GM12878 (cell line): ENCODE data around the gene TOMM40L. TPM values are rescaled to one million over a fixed set of nuclear protein-coding genes. Genes with fewer than 3 reads are reported as not detected.

ENCODE experiments used
- ATAC-seq: fragments of 200-7000 bp; cut with Tn5 transposase; 3 replicates; pipeline ENCODE4 v1.9.1; 2020; ENCODE audit warnings: mild to moderate bottlenecking, moderate library complexity
- BruUV-seq: library from RNA; stranded (reverse); fragments of 400-500 nt; replicated peaks from 2 replicates; lab custom pipeline; 2021; lab: Mats Ljungman, UMichigan
- CTCF ChIA-PET: fragments of 300-600 bp; sonication (Branson Sonifier 250); formaldehyde crosslinking; extraction: SDS; loops from one replicate; lab custom pipeline; 2021; ENCODE audit warnings: inconsistent platforms; lab: Yijun Ruan, JAX
- POLR2A ChIA-PET: fragments of 350-600 bp; formaldehyde crosslinking; extraction: SDS; loops from one replicate; lab custom pipeline; 2021; ENCODE audit warnings: inconsistent platforms; lab: Charles Lee
- RAD21 ChIA-PET: fragments of 300-600 bp; sonication (Branson Sonifier 250); formaldehyde crosslinking; loops from one replicate; lab custom pipeline; 2023; ENCODE audit warnings: antibody characterized with exemption; ENCODE audit not compliant: unreplicated experiment; lab: Charles Lee
- SMC1A ChIA-PET: fragments of 300-600 bp; sonication (Branson Sonifier 250); formaldehyde crosslinking; loops from one replicate; lab custom pipeline; 2023; ENCODE audit not compliant: unreplicated experiment, uncharacterized antibody; lab: Charles Lee
- DNase-seq: peaks from one replicate; pipeline ENCODE4 v3.0.0-alpha.2; 2011; ENCODE audit warnings: low read depth, low spot score
- FAIRE-seq: peaks from 3 replicates; lab custom pipeline; 2011; peaks lifted over from hg19 to GRCh38; lab: Jason Lieb, UNC
- H2AFZ ChIP-seq: 2 replicates; pipeline ENCODE4 v1.6.0; 2011; ENCODE audit warnings: low read depth, low read length, control low read depth; ENCODE audit not compliant: control insufficient read depth
- H3K27ac ChIP-seq: 2 replicates; pipeline ENCODE4 v1.5.1; 2011; ENCODE audit warnings: control low read depth; ENCODE audit not compliant: control insufficient read depth, insufficient read depth
- H3K27me3 ChIP-seq, 2 experiments: replicated peaks in 1 of 2; 2 replicates each; pipeline versions ENCODE4 v1.6.0 to v1.6.1; 2011; ENCODE audit warnings: low read length in 1 of 2; ENCODE audit not compliant: control insufficient read depth in 2 of 2, insufficient read depth in 2 of 2
- H3K36me3 ChIP-seq, 2 experiments: 2 replicates each; pipeline ENCODE4 v1.5.1; 2011; ENCODE audit warnings: low read length in 1 of 2; ENCODE audit not compliant: control insufficient read depth in 2 of 2, insufficient read depth in 2 of 2
- H3K4me1 ChIP-seq: 2 replicates; pipeline ENCODE4 v1.6.1; 2011; ENCODE audit warnings: mild to moderate bottlenecking, low read length, moderate library complexity, mixed read lengths; ENCODE audit not compliant: control insufficient read depth, insufficient read depth
- H3K4me2 ChIP-seq: 2 replicates; pipeline ENCODE4 v1.6.0; 2011; ENCODE audit warnings: control low read depth; ENCODE audit not compliant: control insufficient read depth, insufficient read depth
- H3K4me3 ChIP-seq: fragments of 200-600 bp; sonication (generic); 2 replicates; pipeline ENCODE4 v1.5.1; 2016
- H3K79me2 ChIP-seq: 2 replicates; pipeline ENCODE4 v1.6.0; 2011; ENCODE audit warnings: low read length; ENCODE audit not compliant: control insufficient read depth, insufficient read depth
- H3K9ac ChIP-seq: 2 replicates; pipeline ENCODE4 v1.8.0; 2011; ENCODE audit warnings: low read length, control low read depth, mixed read lengths; ENCODE audit not compliant: control insufficient read depth, insufficient read depth
- H3K9me3 ChIP-seq: replicated peaks from 3 replicates; pipeline ENCODE4 v1.5.1; 2011; ENCODE audit warnings: mild to moderate bottlenecking, low read length; ENCODE audit not compliant: control insufficient read depth, insufficient read depth
- H4K20me1 ChIP-seq: 2 replicates; pipeline ENCODE4 v1.6.0; 2011; ENCODE audit not compliant: control insufficient read depth, insufficient read depth
- BCLAF1 ChIP-seq: fragments of 450-650 bp; IDR thresholded peaks from 2 replicates; pipeline ENCODE4 v1.6.1; 2017; ENCODE audit warnings: antibody characterized with exemption, mild to moderate bottlenecking, moderate library complexity
- CHD2 ChIP-seq: IDR thresholded peaks from 2 replicates; pipeline ENCODE4 v1.6.1; 2011; ENCODE audit warnings: low read depth, low read length, improper control_type of control experiment, borderline replicate concordance
- ESRRA ChIP-seq: IDR thresholded peaks from 2 replicates; pipeline ENCODE4 v1.6.1; 2012; ENCODE audit warnings: mild to moderate bottlenecking, low read length, improper control_type of control experiment
- FOS ChIP-seq: IDR thresholded peaks from 3 replicates; pipeline ENCODE4 v1.6.1; 2011; ENCODE audit warnings: borderline replicate concordance; ENCODE audit not compliant: insufficient read length; ENCODE audit errors: extremely low read depth
- PML ChIP-seq: IDR thresholded peaks from 2 replicates; pipeline ENCODE4 v1.6.1; 2012; ENCODE audit warnings: low read length, inconsistent platforms
- POLR2AphosphoS5 ChIP-seq: IDR thresholded peaks from 2 replicates; pipeline ENCODE4 v1.6.1; 2011; ENCODE audit warnings: mild to moderate bottlenecking, low read length, inconsistent platforms
- RFX5 ChIP-seq: IDR thresholded peaks from 2 replicates; pipeline ENCODE4 v1.6.1; 2011; ENCODE audit warnings: low read depth, low read length, improper control_type of control experiment
- SIX5 ChIP-seq: IDR thresholded peaks from 2 replicates; pipeline ENCODE4 v1.6.1; 2011; ENCODE audit warnings: mild to moderate bottlenecking, low read depth, low read length, moderate library complexity; ENCODE audit not compliant: severe bottlenecking
- SMC3 ChIP-seq: IDR thresholded peaks from 2 replicates; pipeline ENCODE4 v1.6.1; 2011; ENCODE audit warnings: low read length, improper control_type of control experiment, borderline replicate concordance
- SP1 ChIP-seq: IDR thresholded peaks from one replicate; pipeline ENCODE4 v1.6.1; 2011; ENCODE audit warnings: low read depth, low read length
- STAT3 ChIP-seq: IDR thresholded peaks from 2 replicates; pipeline ENCODE4 v1.6.1; 2011; ENCODE audit warnings: low read depth, low read length, improper control_type of control experiment
- TCF3 ChIP-seq: IDR thresholded peaks from 2 replicates; pipeline ENCODE4 v1.6.1; 2012; ENCODE audit warnings: low read depth, mild to moderate bottlenecking, low read length, borderline replicate concordance; ENCODE audit not compliant: insufficient read depth
- WGBS: methylation state at CpG from one replicate; pipeline ENCODE4 v1.1.6; 2016; ENCODE audit warnings: low lambda C conversion rate; ENCODE audit not compliant: insufficient replicate concordance, insufficient coverage; ENCODE audit errors: missing lambda C conversion rate; 5-methylcytosine and 5-hydroxymethylcytosine counted together
- in situ Hi-C: fragments of 300-500 bp; cut with MboI; formaldehyde crosslinking; loops from 9 replicates; pipeline ENCODE4 v1.14.3; 2018; ENCODE audit warnings: mixed read lengths
- intact Hi-C: fragments of 100-400 bp; cut with micrococcal nuclease; formaldehyde crosslinking; loops from one replicate; pipeline ENCODE4 v1.14.2; 2022; ENCODE audit not compliant: unreplicated experiment
- polyA plus RNA-seq, 11 experiments: library from polyadenylated mRNA; depleted of rRNA in 4 of 11; unstranded in 6 of 11; stranded (reverse) in 5 of 11; fragments of >200 nt; fragmentation: Nextera tagmentation in 4 of 11; fragmentation: Illumina TruSeq in 1 of 11; extraction: Ambion mirVana in 4 of 11; extraction: Trizol in 1 of 11; gene quantifications; 1 replicate in 1 of 11; 2 replicates in 10 of 11; pipeline versions ENCODE4 v1.2.1 to v1.2.3, GENCODE V29; 2011 to 2016; ENCODE audit warnings: inconsistent platforms in 2 of 11, missing spikeins in 2 of 11, low read depth in 1 of 11
- total RNA-seq, 4 experiments: library from RNA; depleted of rRNA in 3 of 4; stranded (reverse); fragments of >200 nt in 3 of 4; fragmentation: Illumina TruSeq in 1 of 4; extraction: Trizol in 1 of 4; gene quantifications; 2 replicates each; pipeline versions ENCODE4 v1.2.1 to v1.2.3, GENCODE V29; 2013 to 2021

TOMM40L gene
- total and polyA plus RNA-seq, 10 of the 15 experiments (the other 5 are each of a cell fraction or from before 2014, with no cell fraction given) = 5.9 to 21.6 (median 15.7) TPM

GRCh38 chr1:161196111-161196510, 29.7 kb upstream of the TOMM40L start:
- Histone ChIP-seq H3K36me3 (no peaks in the 10 kb centered on the region), H3K4me3 (no peak overlapping the region), H3K9me3 (no peaks in the 10 kb centered on the region), H3K27me3 (no peaks in the 10 kb centered on the region), H3K4me2 (no peak overlapping the region), H3K79me2 (no peaks in the 10 kb centered on the region), H2AFZ (no peak overlapping the region), H4K20me1 (no peaks in the 10 kb centered on the region), H3K4me1 (peaks cover 25% of the 10 kb centered on the region), H3K9ac (no peak overlapping the region), H3K27ac (no peak overlapping the region)
- SMC1A ChIA-PET = interaction anchor here (1.4 to 5.3 kb wide), 3 partner anchors 8 to 21 kb away, joined by 6 to 55 read pairs (median 19); partner anchors contain the start of gene NDUFS2
- ATAC-seq = no peak
- BruUV-seq = no TSS peak
- POLR2A ChIA-PET = interaction anchor here (3.3 kb wide), 1 partner anchor 30 kb away, joined by 18 read pairs; the partner anchor contains the start of gene TOMM40L
- 95% methylated on average over 7 of the region's 7 CpGs for WGBS
- intact Hi-C loops = no loop called here
- CTCF ChIA-PET = interaction anchor here (1.2 to 7.0 kb wide), 6 partner anchors 15 to 187 kb away, joined by 3 to 164 read pairs (median 38); partner anchors contain the start of genes APOA2 and TOMM40L
- no peak for TF ChIP-seq STAT3
- no peak for TF ChIP-seq BCLAF1
- no peak for TF ChIP-seq SP1
- TF ChIP-seq ESRRA = no peak
- no peak for TF ChIP-seq TCF3
- TF ChIP-seq RFX5 = no peak
- TF ChIP-seq SMC3 = no peak
- no peak for TF ChIP-seq FOS
- no peak for TF ChIP-seq SIX5
- TF ChIP-seq CHD2 = no peak
- no peak for TF ChIP-seq PML
- TF ChIP-seq POLR2AphosphoS5 = no peak
- no peak for FAIRE-seq
- RAD21 ChIA-PET = interaction anchor here (1.4 kb wide), 1 partner anchor 30 kb away, joined by 3 read pairs; the partner anchor contains the start of gene PPOX
- in situ Hi-C loops = loop anchor here (10.0 kb wide), 1 partner anchor 549 kb away; the partner anchor contains the start of gene DUSP12
- no peak for DNase-seq
